ENCODE data around the gene TMSB10.
A peak's percentile ranks its signal among the peaks of the same experiment; 100 is the strongest.

Gene TMSB10

DNA sequence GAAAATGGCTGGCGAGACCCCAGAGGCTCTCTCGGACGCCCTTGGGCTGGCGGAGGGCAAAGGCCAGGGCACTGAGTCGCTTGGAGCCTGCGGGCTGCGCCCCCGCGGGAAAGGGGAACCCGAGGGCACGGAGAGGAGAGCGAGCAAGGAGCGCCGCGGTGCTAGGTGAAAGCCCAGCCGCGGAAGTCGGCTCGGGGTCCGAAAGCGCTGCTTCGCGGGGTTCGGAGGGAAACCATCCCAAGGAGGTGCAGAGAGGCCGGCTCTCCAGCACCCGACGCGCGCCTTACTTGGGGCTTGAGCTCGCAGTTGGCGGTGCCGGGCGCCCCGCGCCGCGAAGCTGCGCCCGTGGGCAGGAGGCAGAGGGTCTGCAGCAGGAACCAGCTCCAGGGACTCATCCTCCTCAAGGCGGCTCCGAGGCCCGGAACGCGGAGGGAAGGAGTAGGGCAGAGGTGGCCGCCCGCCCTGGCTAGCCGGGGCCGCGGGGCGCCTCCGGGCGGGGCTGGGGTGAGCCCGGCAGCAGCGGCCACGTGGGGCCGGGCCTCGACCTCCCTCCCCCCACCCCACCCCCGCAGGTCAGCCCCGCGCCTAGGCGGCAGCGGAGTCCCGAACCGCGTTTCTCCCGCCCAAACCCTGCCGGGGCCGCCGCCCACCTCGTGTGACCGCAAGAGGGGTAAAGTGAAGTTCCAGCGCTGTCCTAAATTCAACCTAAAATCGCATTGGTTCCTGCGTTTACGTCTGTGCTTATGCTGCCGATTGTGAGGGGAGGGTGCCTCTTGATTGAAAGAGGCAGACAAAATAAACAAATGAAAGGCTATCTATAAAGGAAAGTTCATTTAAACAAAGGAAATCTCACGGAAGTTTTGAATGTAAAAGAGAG lies 24.6 kb upstream of the TMSB10 start, which contains the start of gene TRABD2A:
Gene TRABD2A (minus strand): TSS at position 440 of the 877 bp plus-strand sequence. CDS start 45 bp downstream, at position 395.
- no peak for DNase-seq

DNA sequence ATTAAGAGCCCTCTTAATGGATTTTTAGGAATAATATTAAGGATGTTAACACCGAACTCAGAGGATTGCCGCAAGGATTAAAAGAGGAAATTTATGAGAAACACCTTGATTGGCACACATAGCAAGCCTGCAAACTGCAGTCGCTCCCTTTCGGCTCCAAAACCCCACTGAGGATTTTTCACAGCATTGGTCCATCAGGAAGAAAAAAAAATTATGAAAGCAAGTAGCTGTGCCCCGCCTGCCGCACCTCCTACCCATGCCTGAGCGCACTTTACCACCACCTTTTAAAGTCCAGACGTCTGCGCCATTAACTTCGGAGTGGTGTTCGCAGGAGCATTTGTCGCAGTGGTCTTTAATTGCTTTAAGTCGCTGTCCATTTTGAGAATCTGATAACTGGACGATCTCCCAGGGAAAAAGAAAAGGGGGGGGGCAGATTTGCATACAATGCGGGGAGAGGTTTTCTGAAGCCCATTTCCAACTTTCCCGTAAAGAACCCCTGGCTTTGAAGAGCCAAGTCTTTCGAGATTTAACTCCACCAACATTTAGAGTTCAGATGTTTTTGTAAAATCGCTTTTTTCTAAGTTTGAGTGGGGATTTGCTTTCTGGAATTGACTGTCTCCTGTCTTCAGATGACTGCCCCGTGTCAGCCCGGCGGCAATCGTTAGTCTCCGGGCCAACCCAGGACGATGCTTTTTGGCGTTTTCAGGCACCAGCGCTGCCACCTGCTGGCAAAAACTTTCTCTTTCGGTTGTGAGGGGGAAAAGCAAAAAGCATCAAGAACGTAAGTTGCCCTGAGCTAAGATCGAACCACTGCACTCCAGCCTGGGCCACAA lies 23.7 kb upstream of the TMSB10 start:
- DNase-seq: peak; percentile 59

DNA sequence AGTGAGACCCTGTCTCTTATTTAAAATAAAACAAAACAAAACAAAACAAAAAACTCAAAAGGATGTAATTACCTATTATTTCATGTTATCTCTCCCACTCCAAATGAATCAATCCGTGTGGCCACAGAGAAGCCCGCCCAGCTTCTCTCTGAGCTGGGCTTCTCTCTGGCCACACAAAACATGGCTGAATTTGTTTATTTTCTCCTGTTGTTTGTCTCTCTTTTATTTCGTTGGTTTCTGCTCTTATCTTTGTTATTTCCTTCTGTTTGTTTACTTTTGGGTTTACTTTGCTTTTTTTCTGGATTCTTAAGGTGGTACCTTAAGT lies 23.1 kb upstream of the TMSB10 start:
- no peak for DNase-seq

DNA sequence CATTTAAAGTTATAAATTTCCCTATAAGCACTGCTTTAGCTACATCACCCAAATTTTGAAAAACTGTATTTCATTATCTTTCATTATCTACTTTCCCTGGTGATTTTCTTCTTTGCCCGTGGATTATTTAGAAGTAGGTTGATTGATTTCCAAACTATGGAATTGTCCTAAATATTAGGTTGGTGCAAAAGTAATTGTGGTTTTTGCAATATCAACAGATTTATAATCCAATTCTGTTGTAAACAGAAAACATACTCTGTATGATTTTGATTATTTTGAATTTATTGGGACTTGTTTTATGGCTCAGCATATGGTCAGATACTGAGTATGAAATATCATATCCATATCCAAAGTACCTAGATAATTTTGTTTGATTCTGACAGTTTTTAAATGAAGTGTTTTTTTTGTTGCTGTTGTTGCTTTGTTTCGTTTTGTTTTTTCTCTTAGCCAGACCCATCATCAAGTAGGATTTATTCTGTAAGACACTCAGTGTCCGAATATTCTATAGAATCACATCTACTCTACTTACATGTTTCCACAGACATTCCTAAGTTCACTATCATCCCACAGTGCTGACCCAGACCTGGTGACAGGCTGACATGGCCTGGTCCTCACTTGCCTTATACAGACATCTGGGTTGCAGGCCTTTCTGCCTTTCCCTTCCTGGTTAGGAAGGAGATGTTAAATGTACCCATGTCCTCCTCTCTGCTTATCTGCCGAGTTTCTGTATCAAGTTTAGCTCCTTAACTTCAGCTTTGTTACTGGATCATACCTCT lies 22.5 kb upstream of the TMSB10 start:
- DNase-seq: no peak

DNA sequence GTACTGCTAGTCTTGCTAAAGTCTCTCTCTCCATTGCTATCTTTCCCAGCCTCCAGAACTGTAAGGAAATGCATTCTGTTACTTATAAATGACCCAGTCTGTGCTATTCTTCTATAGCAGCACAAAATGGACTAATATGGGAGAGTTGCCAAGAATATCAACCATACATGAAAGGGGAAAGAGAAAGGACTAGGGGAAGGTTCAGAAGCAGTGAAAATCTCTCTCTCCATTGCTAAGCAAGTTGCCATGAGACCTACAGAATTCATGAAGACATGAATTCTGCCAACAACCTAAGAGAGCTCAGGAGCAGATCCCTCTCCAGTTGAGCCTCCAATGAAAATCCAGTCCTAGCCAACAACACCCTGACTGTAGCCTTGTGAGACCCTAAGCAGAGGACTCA lies 21.0 kb upstream of the TMSB10 start:
- no peak for DNase-seq

DNA sequence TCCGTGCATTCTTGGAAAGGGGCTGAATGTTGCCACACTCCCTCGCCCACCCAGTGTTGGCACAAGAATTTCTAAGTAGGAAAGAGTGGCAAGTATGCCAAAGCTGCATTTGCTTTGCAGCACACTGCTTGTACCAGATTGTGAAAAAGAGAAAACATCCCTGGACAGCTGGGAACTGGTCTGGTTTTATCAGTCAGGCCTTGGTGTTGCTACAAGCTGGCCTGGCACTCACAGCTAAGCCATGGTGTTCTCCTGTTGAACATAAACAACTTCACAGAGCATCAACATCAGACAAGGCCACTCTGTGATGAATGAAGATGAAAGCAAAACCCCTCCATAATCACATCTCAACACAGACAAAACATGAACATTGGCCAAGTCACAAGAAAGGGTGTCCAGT lies 20.3 kb upstream of the TMSB10 start:
- no peak for DNase-seq

DNA sequence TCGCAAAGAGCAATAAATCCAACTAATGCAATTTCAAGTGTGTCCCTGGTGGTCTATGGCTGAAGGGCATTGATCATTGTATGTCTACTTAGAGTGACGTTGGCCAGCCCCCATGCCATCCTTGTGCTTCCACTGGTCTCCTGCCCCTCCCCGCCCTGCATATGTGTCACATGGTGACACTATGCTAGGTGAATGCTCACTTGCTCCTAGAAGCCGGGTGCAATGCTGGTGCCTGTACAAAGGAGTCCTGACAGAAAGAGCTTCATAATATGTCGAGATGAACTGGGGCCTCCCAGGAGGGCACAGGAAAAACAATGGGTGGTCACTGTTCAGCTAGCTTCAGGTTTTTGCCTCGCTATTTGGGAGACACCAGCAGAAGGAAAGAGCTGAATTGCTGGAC lies 18.7 kb upstream of the TMSB10 start:
- DNase-seq: no peak

DNA sequence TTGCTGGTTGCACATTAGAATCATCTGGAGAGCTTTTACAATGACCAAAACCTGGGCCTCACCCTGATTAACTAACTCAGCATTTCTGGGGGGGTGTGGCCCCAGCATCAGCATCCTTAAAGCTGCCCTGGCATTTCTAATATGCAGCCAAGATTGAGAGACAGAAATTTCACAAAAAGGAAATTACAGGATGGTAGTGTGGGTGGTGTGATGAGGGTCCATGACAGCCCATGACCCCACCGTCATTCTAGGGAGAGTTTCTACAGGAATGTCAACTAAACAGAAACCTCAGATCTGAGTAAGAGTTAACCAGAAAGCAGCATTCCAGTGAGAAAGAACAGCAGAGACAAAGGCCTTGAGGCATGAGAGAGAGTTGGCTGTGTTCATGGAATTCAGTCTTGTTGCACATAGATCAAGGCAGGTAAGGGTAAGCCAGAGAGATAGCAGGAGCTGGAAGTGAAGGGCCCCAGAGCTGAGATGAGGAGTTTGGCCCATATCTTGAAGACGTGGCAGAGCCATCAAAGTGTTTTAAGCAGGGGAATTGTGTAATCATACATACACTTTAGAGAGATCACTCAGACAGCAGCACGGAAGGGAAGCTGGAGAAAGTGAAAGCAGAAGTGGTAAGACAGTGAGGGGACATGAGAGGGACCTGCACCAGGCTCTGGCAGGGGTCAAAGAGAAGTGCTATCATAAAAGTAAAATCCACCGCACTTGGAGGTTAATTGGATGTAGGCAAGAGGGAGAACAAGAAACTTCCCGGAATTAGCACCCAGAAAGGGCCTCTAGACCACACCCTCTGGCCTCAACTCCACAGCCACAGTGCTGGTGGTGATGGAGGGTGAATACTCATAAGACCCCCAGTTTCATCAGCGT lies 16.8 kb upstream of the TMSB10 start:
- DNase-seq: peak; percentile 100

DNA sequence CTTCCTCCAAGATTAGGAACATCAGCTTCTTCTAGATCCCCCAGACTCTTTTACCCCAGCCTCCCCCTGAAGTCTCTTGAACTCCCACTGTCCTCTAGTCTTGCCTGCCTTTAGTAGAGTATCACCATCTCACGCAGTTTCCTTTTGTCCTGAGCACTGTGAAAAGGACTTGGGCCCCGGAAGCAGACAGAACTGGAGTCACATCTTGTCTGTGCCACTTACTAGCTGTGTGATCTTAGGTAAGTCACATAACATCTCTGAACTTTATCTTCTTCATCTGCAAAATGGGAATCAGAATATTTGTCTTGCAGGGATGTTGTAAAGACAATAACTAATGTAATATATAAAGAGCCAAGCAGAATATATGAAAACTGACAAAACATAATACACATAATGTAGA lies 16.1 kb upstream of the TMSB10 start:
- DNase-seq: no peak

DNA sequence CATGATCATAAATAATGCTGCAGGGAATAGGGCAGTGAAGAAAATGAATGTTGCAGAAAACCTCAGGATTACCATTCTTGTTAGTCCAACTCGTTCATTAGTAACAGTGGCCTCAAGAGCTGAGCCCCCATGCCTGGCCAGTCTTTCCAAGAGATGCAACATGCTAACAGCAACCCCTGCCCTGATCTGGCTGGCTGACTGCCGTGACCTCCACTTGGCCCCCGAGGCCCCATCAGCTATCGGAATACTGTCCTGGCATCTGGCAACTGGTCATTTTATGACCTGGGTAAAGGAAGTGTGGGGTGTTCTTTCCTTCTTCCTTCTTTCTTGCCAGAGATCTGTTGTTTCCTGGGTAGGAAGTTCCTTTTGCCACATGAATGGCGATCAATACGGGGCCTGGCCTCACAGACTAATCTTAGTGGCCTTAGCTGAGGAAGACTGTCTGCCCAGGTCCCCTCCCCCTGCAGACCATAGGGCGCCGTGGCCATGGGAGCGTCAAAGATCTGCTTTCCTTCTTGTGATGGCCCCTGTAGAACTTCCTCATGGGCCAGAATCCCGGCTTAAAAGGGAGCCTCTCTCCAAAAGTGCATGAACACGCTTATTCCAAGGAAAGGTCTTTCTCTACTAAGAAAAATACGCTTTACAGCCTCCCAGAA lies 14.0 kb upstream of the TMSB10 start:
- DNase-seq: peak; percentile 49

DNA sequence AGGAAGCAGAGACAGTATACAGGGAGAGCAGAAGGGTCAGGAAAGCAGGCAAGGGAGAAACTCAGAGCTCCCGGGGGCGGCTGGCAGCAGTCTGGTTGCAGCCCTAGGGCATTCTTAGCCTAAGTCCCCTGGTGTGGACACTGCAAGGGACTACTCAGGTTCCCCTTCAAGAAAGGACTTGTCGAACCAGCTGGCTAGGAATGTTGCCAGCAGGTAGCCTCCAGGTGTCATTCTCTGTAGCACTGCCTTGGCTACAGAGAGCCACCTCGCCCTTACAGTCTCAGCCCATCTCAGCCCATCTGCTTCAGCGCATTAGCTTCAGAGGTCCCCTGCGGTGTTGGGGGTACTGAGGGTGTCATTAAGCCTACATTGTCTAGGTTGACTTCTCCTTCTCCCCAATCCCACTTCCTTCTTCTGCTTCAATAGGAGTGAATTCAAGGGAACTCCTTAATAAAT lies 11.3 kb upstream of the TMSB10 start:
- peak; percentile 63 for DNase-seq

DNA sequence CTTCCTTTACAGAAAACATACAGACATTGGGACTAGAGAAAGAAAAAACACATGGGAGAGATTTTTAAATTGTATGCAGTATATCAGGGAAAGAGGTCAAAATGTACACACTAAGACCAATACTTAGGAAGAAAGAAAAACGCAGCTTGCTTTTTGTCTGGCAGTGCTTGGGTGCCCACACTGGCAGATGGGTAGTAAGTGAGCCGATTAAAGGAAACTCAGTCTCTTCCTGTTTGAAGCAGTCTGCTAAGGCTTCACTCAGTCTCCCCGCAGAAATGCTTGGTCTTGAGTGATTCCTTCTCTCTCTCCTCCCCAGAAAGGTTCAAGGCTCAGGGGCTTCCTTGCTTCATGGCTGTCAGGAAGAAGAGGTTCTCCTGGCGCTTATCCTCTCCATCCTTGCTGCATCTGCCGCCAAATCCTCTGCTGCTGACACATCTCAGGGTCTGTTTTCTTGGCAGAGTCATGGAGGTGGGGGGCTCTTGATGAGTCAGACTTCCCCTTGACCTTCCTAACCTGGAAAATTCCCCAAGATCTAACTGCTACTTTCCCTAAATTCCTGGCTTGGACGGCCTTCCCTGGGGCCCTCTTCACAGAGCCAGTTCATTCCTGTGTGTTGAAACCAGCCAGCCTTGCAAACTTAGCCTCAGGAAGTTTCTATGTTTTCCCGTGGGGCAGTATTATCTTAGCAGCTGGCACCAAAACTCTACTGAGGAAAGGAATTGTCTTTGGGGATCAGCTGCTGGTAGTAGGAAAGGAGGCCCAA lies 10.5 kb upstream of the TMSB10 start:
- DNase-seq: peak; percentile 42

DNA sequence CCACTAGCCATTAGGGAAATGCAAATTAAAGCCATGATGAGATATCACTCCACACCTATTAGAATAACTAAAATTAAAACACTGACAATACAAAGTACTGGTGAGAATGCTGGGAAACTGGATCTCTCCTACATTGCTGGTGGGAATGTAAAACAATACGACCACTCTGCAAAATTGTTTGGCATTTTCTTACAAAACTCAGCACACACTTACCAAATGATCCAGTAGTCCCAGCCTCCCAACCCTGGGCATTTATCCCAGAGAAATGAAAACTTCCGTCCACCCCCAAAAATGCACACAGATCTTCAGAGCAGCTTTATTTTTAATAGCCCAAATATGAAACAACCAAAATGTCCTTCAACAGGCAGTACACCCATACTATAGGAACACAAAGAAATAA lies 8.9 kb upstream of the TMSB10 start:
- no peak for DNase-seq

DNA sequence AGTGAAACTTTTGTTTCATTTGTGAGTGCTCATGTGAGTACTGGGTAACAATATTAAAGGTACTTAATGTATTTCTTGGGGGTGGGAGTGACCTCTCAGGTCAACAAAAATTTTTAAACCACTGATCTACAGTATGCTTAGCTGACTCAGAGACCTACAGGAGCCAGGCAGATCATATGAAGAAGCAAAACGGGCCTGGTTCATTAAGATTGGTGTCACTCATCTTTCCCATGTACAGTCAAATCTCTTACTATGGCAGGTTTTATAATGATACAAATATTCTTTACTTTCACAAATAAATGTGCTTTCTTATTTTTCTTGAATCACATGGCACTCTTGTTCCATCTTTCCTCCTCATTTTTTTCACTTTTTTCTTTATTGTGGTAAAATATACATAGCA lies 7.7 kb upstream of the TMSB10 start:
- no peak for DNase-seq

DNA sequence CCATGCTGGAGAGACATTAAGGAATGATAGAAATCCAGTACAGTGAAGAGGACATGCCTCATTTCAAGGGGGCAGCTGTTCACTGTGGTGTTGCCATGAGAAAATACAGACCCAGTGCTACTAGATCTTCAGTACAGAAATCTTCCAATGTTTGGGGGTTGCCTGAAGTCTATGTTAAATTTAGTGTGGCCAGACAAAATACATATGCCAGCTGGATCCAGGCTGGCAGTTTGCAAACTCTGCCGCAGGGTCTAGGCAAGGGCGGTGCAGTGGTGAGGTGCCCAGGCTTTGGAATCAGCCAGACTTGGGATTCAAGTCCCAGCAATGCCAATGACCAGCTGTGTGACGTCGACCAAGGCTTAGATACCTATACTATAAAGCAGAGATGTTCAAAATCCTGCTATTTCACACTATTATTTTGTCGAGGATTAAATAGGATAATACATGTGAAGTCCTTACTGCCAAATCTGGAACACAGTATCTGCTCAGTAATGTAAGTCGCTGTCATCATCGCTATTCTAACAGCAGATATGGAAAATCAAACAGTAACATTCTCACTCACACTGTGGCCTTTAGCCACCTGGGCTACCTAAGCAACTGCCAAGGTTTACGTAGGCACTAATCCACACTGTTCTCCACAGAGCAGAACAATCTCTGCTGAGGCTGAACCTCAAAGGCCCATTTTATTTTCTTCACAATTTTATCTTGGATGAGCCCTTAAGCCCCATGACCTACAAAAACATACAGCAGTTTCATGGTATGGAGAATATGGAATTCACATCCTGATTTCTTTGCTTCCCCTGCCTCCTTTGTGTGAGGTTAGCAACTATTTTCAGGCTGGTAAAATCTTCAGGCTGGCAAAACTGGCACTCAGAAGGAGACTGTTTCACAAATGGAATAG lies 5.9 kb upstream of the TMSB10 start:
- DNase-seq: no peak

DNA sequence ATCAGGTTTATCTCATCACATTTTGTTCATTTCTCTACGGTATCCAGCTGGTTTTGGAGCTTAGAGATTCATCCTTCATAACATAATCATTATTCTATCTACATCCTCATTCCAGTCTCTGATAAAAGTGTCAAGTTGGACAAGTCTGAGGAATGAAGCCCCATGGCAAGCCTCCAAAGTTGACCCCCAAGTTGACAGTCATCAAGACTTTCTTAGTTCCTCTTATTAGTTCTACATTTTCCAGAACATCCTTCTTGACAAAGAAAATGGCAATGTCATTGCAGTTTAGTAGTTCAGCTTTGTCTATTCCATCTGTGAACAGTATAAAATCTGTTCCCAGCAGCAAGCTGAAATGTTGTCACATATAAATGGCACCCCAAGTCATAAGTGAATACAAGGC lies 4.5 kb upstream of the TMSB10 start:
- DNase-seq: peak; percentile 81

DNA sequence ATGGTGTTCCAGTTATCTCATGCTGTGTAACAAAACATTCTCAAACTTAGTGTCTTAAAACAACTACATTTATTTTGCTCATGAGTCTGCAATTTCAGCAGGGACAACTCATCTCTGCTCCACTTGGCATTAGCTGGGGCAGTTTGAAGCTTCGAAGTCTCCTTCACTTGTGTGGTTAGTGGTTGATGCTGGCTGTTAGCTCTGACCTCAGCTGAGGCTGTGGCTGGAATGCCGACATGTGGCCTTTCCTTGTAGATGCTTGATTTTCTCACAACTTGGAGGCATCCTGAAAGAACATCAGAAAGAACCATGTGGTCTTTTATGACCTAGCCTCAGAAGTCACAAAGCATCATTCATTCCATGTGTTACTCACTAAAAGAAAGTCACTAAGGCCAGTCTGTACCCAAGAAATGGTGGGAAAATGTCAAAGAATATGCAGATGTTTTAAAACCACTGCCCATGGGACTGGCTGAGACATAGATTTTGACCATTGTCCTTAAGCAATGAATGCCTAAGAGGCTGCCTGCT lies 3.8 kb upstream of the TMSB10 start:
- DNase-seq: peak; percentile 78

DNA sequence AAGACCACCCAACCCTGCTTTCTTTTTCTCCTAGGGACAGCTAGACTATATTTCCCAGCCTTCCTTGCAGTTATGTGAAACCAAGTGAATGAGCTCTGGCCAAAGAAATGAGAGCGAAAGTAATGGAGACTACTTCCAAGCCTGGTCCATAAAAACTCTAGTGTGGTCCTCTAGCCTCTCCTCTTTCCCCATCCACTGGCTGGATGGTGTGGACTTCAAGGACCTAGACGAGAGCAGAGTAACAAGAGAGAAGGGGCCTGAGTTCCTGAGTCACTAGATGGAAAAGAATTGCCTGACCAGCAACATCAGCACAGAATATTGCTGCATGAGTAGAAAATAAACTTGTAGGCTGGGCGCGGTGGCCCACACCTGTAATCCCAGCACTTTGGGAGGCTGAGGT lies 2.9 kb upstream of the TMSB10 start:
- DNase-seq: no peak

DNA sequence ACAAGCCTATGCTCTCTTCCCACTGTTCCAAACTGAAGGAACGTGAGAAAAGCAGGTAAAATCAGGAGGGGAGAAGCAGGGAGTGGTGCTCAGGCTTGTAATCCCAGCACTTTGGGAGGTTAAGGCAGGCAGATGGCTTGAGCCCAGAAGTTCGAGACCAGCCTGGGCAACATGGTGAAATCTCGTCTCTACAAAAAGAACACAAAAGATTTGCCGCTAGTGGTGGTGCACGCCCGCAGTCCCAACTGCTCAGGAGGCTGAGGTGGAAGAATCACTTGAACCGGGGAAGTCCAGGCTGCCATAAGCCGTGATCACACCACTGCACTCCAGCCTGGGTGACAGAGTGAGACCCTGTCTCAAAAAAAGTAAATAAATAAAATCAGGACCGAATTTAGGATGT lies 1.3 kb upstream of the TMSB10 start:
- DNase-seq: no peak

Measured in MV-4-11 (cell line).